B cell (primary cell): ENCODE results near the gene SELENOH. TPM values are rescaled to one million over a fixed set of nuclear protein-coding genes. Genes with fewer than 3 reads are reported as not detected.

Source experiments
- ATAC-seq: fragments of 200-7000 bp; cut with Tn5 transposase; one replicate; pipeline ENCODE4 v1.10.0; 2021; ENCODE audit warnings: low read depth, mild to moderate bottlenecking, moderate number of reproducible peaks, moderate library complexity
- CTCF ChIA-PET: fragments of 350-600 bp; sonication (Branson Sonifier 250); formaldehyde crosslinking; loops from one replicate; lab custom pipeline; 2021; ENCODE audit warnings: antibody characterized with exemption, inconsistent platforms; lab: Charles Lee
- POLR2A ChIA-PET: fragments of 350-600 bp; sonication (Branson Sonifier 250); formaldehyde crosslinking; loops from one replicate; lab custom pipeline; 2021; ENCODE audit warnings: antibody characterized with exemption; lab: Charles Lee
- DNase-seq: peaks from one replicate; pipeline ENCODE4 v3.0.0; 2013
- H2AFZ ChIP-seq: 2 replicates; pipeline ENCODE4 v1.6.1; 2012; ENCODE audit warnings: mild to moderate bottlenecking, low read depth, low read length; ENCODE audit not compliant: insufficient read depth, poor library complexity, severe bottlenecking
- H3K27ac ChIP-seq, 2 donors: 1 replicate in 1 of 2; 2 replicates in 1 of 2; pipeline ENCODE4 v1.5.1; 2012 to 2013; ENCODE audit warnings: low read length in 2 of 2, mild to moderate bottlenecking in 2 of 2, moderate library complexity in 1 of 2
- H3K27me3 ChIP-seq, 4 experiments: fragments of 200-600 bp in 1 of 4; sonication (generic) in 1 of 4; replicated peaks in 1 of 4; 1 replicate in 2 of 4; 2 replicates in 2 of 4; pipeline versions ENCODE4 v1.6.1 to v1.7.0; 2013 to 2016; ENCODE audit warnings: low read length in 3 of 4, mild to moderate bottlenecking in 2 of 4, mixed read lengths in 1 of 4, moderate library complexity in 1 of 4; ENCODE audit not compliant: insufficient read depth in 4 of 4, control insufficient read depth in 3 of 4; ENCODE audit errors: control extremely low read depth in 1 of 4
- H3K36me3 ChIP-seq, 2 experiments: replicated peaks in 1 of 2; 1 replicate in 1 of 2; 2 replicates in 1 of 2; pipeline versions ENCODE4 v1.6.1 to v1.7.1; 2013; ENCODE audit warnings: low read length in 1 of 2; ENCODE audit not compliant: insufficient read depth in 2 of 2, control insufficient read depth in 1 of 2; ENCODE audit errors: control extremely low read depth in 1 of 2, extremely low read depth in 1 of 2
- H3K4me1 ChIP-seq, 2 donors: fragments of 200-600 bp in 1 of 2; sonication (generic) in 1 of 2; 1 replicate in 1 of 2; 2 replicates in 1 of 2; pipeline versions ENCODE4 v1.5.1 to v1.6.1; 2013 to 2017; ENCODE audit warnings: low read length in 2 of 2; ENCODE audit not compliant: control insufficient read depth in 2 of 2, insufficient read depth in 2 of 2
- H3K4me2 ChIP-seq: replicated peaks from 2 replicates; pipeline ENCODE3; 2012; ENCODE audit warnings: mild to moderate bottlenecking, low read depth, low read length; ENCODE audit not compliant: poor library complexity, severe bottlenecking
- H3K4me3 ChIP-seq, 5 experiments: fragments of 200-600 bp in 1 of 5; sonication (generic) in 1 of 5; 1 replicate in 3 of 5; 2 replicates in 2 of 5; pipeline versions ENCODE4 v1.5.1 to v1.7.0; 2011 to 2016; ENCODE audit warnings: low read length in 4 of 5, mild to moderate bottlenecking in 4 of 5, low read depth in 2 of 5, control low read depth in 1 of 5, moderate library complexity in 1 of 5; ENCODE audit not compliant: insufficient read depth in 1 of 5; ENCODE audit errors: control extremely low read depth in 1 of 5, extremely low read depth in 1 of 5
- H3K79me2 ChIP-seq: fragments of 200-600 bp; sonication (generic); one replicate; pipeline ENCODE4 v1.6.0; 2016; ENCODE audit warnings: low read length; ENCODE audit not compliant: control insufficient read depth, insufficient read depth
- H3K9ac ChIP-seq: fragments of 200-600 bp; sonication (generic); 2 replicates; pipeline ENCODE4 v1.6.1; 2017; ENCODE audit warnings: mild to moderate bottlenecking, low read length, moderate library complexity
- H3K9me3 ChIP-seq, 3 donors: one replicate each; pipeline versions ENCODE4 v1.6.1 to v1.7.1; 2013; ENCODE audit warnings: low read length in 2 of 3; ENCODE audit not compliant: control insufficient read depth in 2 of 3, insufficient read depth in 1 of 3; ENCODE audit errors: control extremely low read depth in 1 of 3
- H4K20me1 ChIP-seq: 2 replicates; pipeline ENCODE4 v1.6.0; 2012; ENCODE audit warnings: mild to moderate bottlenecking, low read length; ENCODE audit not compliant: insufficient read depth, control insufficient read depth, poor library complexity, severe bottlenecking
- H3K27ac Mint-ChIP-seq: one replicate; pipeline ENCODE4 v1.8.0; 2021; ENCODE audit warnings: mixed read lengths
- H3K27me3 Mint-ChIP-seq: one replicate; pipeline ENCODE4 v1.8.0; 2021; ENCODE audit warnings: mixed read lengths
- H3K4me1 Mint-ChIP-seq: one replicate; pipeline ENCODE4 v1.8.0; 2021; ENCODE audit warnings: mixed read lengths
- H3K4me3 Mint-ChIP-seq: one replicate; pipeline ENCODE4 v1.8.0; 2021; ENCODE audit warnings: mixed read lengths
- H3K9me3 Mint-ChIP-seq: one replicate; pipeline ENCODE4 v1.8.0; 2022; ENCODE audit warnings: mixed read lengths; ENCODE audit not compliant: insufficient read depth
- EZH2 ChIP-seq: IDR thresholded peaks from 2 replicates; pipeline ENCODE4 v1.6.1; 2012; ENCODE audit warnings: borderline replicate concordance, low read depth, mild to moderate bottlenecking, moderate library complexity, low read length; ENCODE audit not compliant: insufficient read depth, poor library complexity, severe bottlenecking
- WGBS: methylation state at CpG from one replicate; pipeline ENCODE4 v1.1.5; 2013; ENCODE audit warnings: missing lambda C conversion rate; ENCODE audit not compliant: insufficient coverage; 5-methylcytosine and 5-hydroxymethylcytosine counted together
- intact Hi-C: fragments of 100-400 bp; cut with micrococcal nuclease; formaldehyde crosslinking; loops from one replicate; pipeline ENCODE4 v1.10.0; 2022
- polyA plus RNA-seq: library from polyadenylated mRNA; depleted of rRNA; stranded (reverse); fragments of >200 nt; gene quantifications from 2 replicates; pipeline ENCODE4 v1.2.3, GENCODE V29; 2012
- total RNA-seq, 2 donors: library from RNA; stranded (reverse); fragments of 120-200 nt in 1 of 2; gene quantifications; 1 replicate in 1 of 2; 2 replicates in 1 of 2; pipeline versions ENCODE4 v1.2.3 to v1.2.4, GENCODE V29; 2013 to 2022
- TF ChIP-seq, protein P1 (sequence below): fragments of 200-600 bp; IDR thresholded peaks from one replicate; pipeline ENCODE4 v1.8.0; 2022; ENCODE audit warnings: antibody characterized with exemption, mild to moderate bottlenecking

SELENOH gene
- total and polyA plus RNA-seq, 2 donors (not counting 1 experiment from before 2014, with no cell fraction given) = 147 to 196 TPM

DNA sequence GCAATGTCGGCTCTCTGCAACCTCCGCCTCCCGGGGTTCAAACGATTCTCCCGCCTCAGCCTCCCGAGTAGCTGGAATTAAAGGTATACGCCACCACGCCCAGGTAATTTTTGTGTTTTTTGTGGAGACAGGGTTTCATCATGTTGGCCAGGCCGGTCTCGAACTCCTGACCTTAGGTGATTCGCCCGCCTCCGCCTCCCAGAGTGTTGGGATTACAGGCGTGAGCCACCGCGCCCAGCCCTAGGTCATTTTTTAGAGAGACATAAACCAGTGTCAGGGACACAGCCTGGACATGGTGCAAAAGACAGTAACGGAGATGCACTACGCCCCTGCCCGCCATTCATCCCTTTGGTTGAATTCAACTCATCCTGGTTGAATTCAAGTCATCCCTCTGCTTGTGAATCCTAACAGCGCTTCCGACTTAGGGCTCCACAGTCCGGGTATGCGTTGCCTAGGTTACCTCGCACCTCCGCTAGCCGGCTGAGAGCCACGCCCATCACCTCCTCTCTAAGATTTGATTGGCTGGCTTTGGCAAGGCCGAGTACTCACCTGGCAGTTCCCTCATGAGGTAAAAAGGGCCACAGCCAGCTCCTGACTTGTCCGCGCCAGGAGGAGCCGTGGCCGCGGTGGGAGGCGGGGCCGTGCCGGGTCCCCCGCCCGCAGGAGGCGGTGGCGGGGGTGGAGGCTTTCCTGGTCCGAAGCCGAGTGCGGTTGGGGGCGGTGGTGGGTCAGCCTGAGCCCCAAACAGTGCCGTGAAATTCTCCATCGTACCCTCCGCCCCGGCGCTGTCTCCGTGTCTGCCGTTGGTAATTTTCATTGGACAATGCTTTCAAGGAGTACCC lies 29.7 kb upstream of the SELENOH start, which contains the start of gene MED19:
Gene MED19, minus strand, starts transcription at position 802 of the 842 bp plus-strand sequence. Its CDS starts 36 bp downstream, at position 766.
- Histone ChIP-seq H3K4me2 (peak within 1 kb of the TSS; percentile 89), H3K79me2 (peaks cover 75% of the 10 kb centered on the region), H3K4me1 (peaks cover 21 to 28% of the 10 kb centered on the region in 2 donors), H3K9me3 (no peaks in the 10 kb centered on the region), H3K27ac (peak within 1 kb of the TSS; percentile 70 to 96), H3K9ac (peak within 1 kb of the TSS; percentile 98), H3K36me3 (no peaks in the 10 kb centered on the region), H2AFZ (peak within 1 kb of the TSS; percentile 97), H3K4me3 (peak within 1 kb of the TSS; percentile 78 to 100 (median 93)), H4K20me1 (peaks cover 14% of the 10 kb centered on the region), H3K27me3 (no peaks in the 10 kb centered on the region)
- H3K9me3 Mint-ChIP-seq = no peaks in the 10 kb centered on the region
- POLR2A ChIA-PET = interaction anchor here (1.0 to 2.6 kb wide), 5 partner anchors 14 to 89 kb away, joined by 3 to 12 read pairs (median 4); partner anchors contain the start of gene SELENOH
- peak; percentile 34 for ATAC-seq
- no peak for TF ChIP-seq EZH2
- TF ChIP-seq, protein P1, sequence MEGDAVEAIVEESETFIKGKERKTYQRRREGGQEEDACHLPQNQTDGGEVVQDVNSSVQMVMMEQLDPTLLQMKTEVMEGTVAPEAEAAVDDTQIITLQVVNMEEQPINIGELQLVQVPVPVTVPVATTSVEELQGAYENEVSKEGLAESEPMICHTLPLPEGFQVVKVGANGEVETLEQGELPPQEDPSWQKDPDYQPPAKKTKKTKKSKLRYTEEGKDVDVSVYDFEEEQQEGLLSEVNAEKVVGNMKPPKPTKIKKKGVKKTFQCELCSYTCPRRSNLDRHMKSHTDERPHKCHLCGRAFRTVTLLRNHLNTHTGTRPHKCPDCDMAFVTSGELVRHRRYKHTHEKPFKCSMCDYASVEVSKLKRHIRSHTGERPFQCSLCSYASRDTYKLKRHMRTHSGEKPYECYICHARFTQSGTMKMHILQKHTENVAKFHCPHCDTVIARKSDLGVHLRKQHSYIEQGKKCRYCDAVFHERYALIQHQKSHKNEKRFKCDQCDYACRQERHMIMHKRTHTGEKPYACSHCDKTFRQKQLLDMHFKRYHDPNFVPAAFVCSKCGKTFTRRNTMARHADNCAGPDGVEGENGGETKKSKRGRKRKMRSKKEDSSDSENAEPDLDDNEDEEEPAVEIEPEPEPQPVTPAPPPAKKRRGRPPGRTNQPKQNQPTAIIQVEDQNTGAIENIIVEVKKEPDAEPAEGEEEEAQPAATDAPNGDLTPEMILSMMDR = no peak
- intact Hi-C loops = loop anchor here (1.0 to 2.0 kb wide), 7 partner anchors 30 to 377 kb away; partner anchors contain the start of genes CLP1, SELENOH and SSRP1
- CTCF ChIA-PET = interaction anchor here (1.2 to 5.0 kb wide), 3 partner anchors 89 to 254 kb away, joined by 3 to 43 read pairs (median 4); no protein-coding TSS in a partner anchor
- H3K4me1 Mint-ChIP-seq = peaks cover 42% of the 10 kb centered on the region
- WGBS = 15% methylated on average over 44 of the region's 51 CpGs
- peak; percentile 89 for DNase-seq
- peak within 1 kb of the TSS; percentile 99 for H3K4me3 Mint-ChIP-seq
- H3K27ac Mint-ChIP-seq = peak within 1 kb of the TSS; percentile 94
- H3K27me3 Mint-ChIP-seq = no peaks in the 10 kb centered on the region
